SK-N-SH (cell line): ENCODE data around the gene GALNTL6. TPM values are rescaled to one million over a fixed set of nuclear protein-coding genes. Genes with fewer than 3 reads are reported as not detected.

Source experiments
- CTCF ChIA-PET: fragments of 300-600, 350-600 bp; formaldehyde crosslinking; extraction: SDS; loops from one replicate; lab custom pipeline; 2021; lab: Yijun Ruan, JAX
- POLR2A ChIA-PET: fragments of 350-600 bp; sonication (Branson Sonifier 250); formaldehyde crosslinking; extraction: SDS; loops from one replicate; lab custom pipeline; 2020; ENCODE audit warnings: antibody characterized with exemption, inconsistent platforms; lab: Yijun Ruan, JAX
- DNase-seq: peaks from one replicate; pipeline ENCODE4 v3.0.0; 2012
- H2AFZ ChIP-seq: fragments of 200-600 bp; sonication (generic); 2 replicates; pipeline ENCODE4 v1.8.1; 2016; ENCODE audit warnings: antibody characterized with exemption, mild to moderate bottlenecking, low read depth
- H3F3A ChIP-seq: fragments of 200-600 bp; sonication (generic); replicated peaks from 2 replicates; pipeline ENCODE3; 2016; ENCODE audit warnings: antibody characterized with exemption, mild to moderate bottlenecking; ENCODE audit not compliant: insufficient read depth
- H3K27ac ChIP-seq, 2 experiments: fragments of 200-500 bp in 1 of 2; fragments of 200-600 bp in 1 of 2; sonication (Bioruptor generic) in 1 of 2; sonication (generic), shearing (Covaris generic) in 1 of 2; 2 replicates each; pipeline versions ENCODE4 v1.5.1 to v1.6.1; 2014 to 2016; ENCODE audit warnings: low read depth in 2 of 2, inconsistent platforms in 1 of 2, low read length in 1 of 2, mild to moderate bottlenecking in 1 of 2, mixed read lengths in 1 of 2
- H3K27me3 ChIP-seq: fragments of 200-600 bp; sonication (generic), shearing (Covaris generic); 2 replicates; pipeline ENCODE4 v1.6.1; 2016; ENCODE audit warnings: mixed run types; ENCODE audit not compliant: insufficient read depth
- H3K36me3 ChIP-seq, 2 experiments: fragments of 200-500 bp in 1 of 2; fragments of 200-600 bp in 1 of 2; sonication (Bioruptor generic) in 1 of 2; sonication (generic) in 1 of 2; replicated peaks in 1 of 2; 2 replicates each; pipeline versions ENCODE3 to v1.5.1; 2014 to 2016; ENCODE audit warnings: low read length in 1 of 2, mild to moderate bottlenecking in 1 of 2; ENCODE audit not compliant: insufficient read depth in 2 of 2, control insufficient read depth in 1 of 2
- H3K4me1 ChIP-seq, 2 experiments: fragments of 200-500 bp in 1 of 2; fragments of 200-600 bp in 1 of 2; sonication (Bioruptor generic) in 1 of 2; sonication (generic), shearing (Covaris generic) in 1 of 2; 2 replicates each; pipeline versions ENCODE4 v1.5.1 to v1.6.1; 2014 to 2016; ENCODE audit warnings: low read depth in 1 of 2, low read length in 1 of 2, mixed run types in 1 of 2; ENCODE audit not compliant: insufficient read depth in 2 of 2, control insufficient read depth in 1 of 2
- H3K4me2 ChIP-seq: fragments of 200-600 bp; sonication (generic), shearing (Covaris generic); 2 replicates; pipeline ENCODE4 v1.6.1; 2017; ENCODE audit warnings: mixed run types
- H3K4me3 ChIP-seq, 2 experiments: fragments of 200-500 bp in 1 of 2; fragments of 200-600 bp in 1 of 2; sonication (Bioruptor generic) in 1 of 2; sonication (generic), shearing (Covaris generic) in 1 of 2; 2 replicates each; pipeline versions ENCODE4 v1.5.1 to v1.8.1; 2014 to 2016; ENCODE audit warnings: low read depth in 2 of 2, inconsistent platforms in 1 of 2, low read length in 1 of 2, mild to moderate bottlenecking in 1 of 2, mixed read lengths in 1 of 2, moderate library complexity in 1 of 2
- H3K79me2 ChIP-seq: fragments of 200-600 bp; sonication (generic); 2 replicates; pipeline ENCODE4 v1.8.1; 2017; ENCODE audit warnings: mild to moderate bottlenecking; ENCODE audit not compliant: insufficient read depth
- H3K9ac ChIP-seq: fragments of 200-600 bp; sonication (generic); 2 replicates; pipeline ENCODE4 v1.6.1; 2017; ENCODE audit warnings: mixed run types
- H3K9me2 ChIP-seq: fragments of 200-600 bp; sonication (generic); 2 replicates; pipeline ENCODE4 v1.6.1; 2017; ENCODE audit warnings: mixed run types
- H3K9me3 ChIP-seq: fragments of 200-600 bp; sonication (generic); 2 replicates; pipeline ENCODE4 v1.6.1; 2017; ENCODE audit warnings: mixed run types, mild to moderate bottlenecking, moderate library complexity
- H4K20me1 ChIP-seq: fragments of 200-600 bp; sonication (generic); 2 replicates; pipeline ENCODE4 v1.6.1; 2017; ENCODE audit warnings: mild to moderate bottlenecking, mixed run types; ENCODE audit not compliant: insufficient read depth
- CHD2 ChIP-seq: fragments of 150-350 bp; IDR thresholded peaks from 2 replicates; pipeline ENCODE4 v1.6.1; 2018; ENCODE audit warnings: low read length; ENCODE audit not compliant: partially characterized antibody
- CTCF ChIP-seq: fragments of 200-600 bp; sonication (generic); IDR thresholded peaks from 2 replicates; pipeline ENCODE4 v1.6.1; 2017; ENCODE audit warnings: antibody characterized with exemption, mild to moderate bottlenecking, moderate library complexity
- ELF1 ChIP-seq: IDR thresholded peaks from 2 replicates; pipeline ENCODE4 v1.4.0; 2012
- EZH2phosphoT487 ChIP-seq: fragments of 200-600 bp; sonication (generic); IDR thresholded peaks from 2 replicates; pipeline ENCODE4 v1.6.1; 2017; ENCODE audit warnings: low read depth, mixed run types, mild to moderate bottlenecking, antibody characterized with exemption, moderate library complexity, borderline replicate concordance
- FOXM1 ChIP-seq: IDR thresholded peaks from 2 replicates; pipeline ENCODE4 v1.4.0; 2012; ENCODE audit warnings: low read depth, mild to moderate bottlenecking
- JUND ChIP-seq: IDR thresholded peaks from 2 replicates; pipeline ENCODE4 v1.4.0; 2012
- PBX3 ChIP-seq: IDR thresholded peaks from 2 replicates; pipeline ENCODE4; 2012
- RAD21 ChIP-seq: IDR thresholded peaks from 2 replicates; pipeline ENCODE4 v1.6.1; 2012; ENCODE audit warnings: mild to moderate bottlenecking, low read length
- RFX5 ChIP-seq: IDR thresholded peaks from 2 replicates; pipeline ENCODE4 v1.6.1; 2012; ENCODE audit warnings: mild to moderate bottlenecking, improper control_type of control experiment, low read length
- SIN3A ChIP-seq: IDR thresholded peaks from 2 replicates; pipeline ENCODE4 v1.6.1; 2012; ENCODE audit warnings: low read depth, mild to moderate bottlenecking, low read length, moderate library complexity, borderline replicate concordance
- SMC3 ChIP-seq: IDR thresholded peaks from 2 replicates; pipeline ENCODE4 v1.6.1; 2012; ENCODE audit warnings: low read depth, low read length, improper control_type of control experiment
- USF2 ChIP-seq: fragments of 150-350 bp; IDR thresholded peaks from 2 replicates; pipeline ENCODE4 v1.6.1; 2017; ENCODE audit warnings: antibody characterized with exemption, low read length, low read depth, borderline replicate concordance
- WGBS: methylation state at CpG from one replicate; pipeline ENCODE4 v1.1.6; 2017; ENCODE audit warnings: low lambda C conversion rate; 5-methylcytosine and 5-hydroxymethylcytosine counted together
- polyA plus RNA-seq, 3 experiments: library from polyadenylated mRNA; depleted of rRNA; stranded (reverse); fragments of >200 nt; gene quantifications; 2 replicates each; pipeline ENCODE4 v1.2.3, GENCODE V29; 2012

GALNTL6 gene
- polyA plus RNA-seq, 1 of the 3 experiments (the other 2 are of a cell fraction) = 0.07 TPM

GRCh38 chr4:173025131-173025530, 1211.9 kb downstream of the GALNTL6 start:
- no peaks in the 10 kb centered on the region for H3K27me3 ChIP-seq
- 100% methylated on average over 1 of the region's 1 CpG for WGBS
- peak; percentile 60 for DNase-seq

GRCh38 chr4:173037242-173037641, 1224.0 kb downstream of the GALNTL6 start:
- peaks cover 0 to 14% of the 10 kb centered on the region in 2 experiments; a peak in 2 of 4 replicates for H3K4me1 ChIP-seq
- no peaks in the 10 kb centered on the region for H3F3A ChIP-seq
- H3K36me3 ChIP-seq = no peaks in the 10 kb centered on the region
- no peak for TF ChIP-seq USF2
- TF ChIP-seq EZH2phosphoT487 = no peak
- TF ChIP-seq, all 33 proteins: peak for 0
- Histone ChIP-seq H4K20me1 (no peaks in the 10 kb centered on the region), H3K4me3 (no peak overlapping the region), H2AFZ (0 out of 2 replicates have a peak overlapping the region, but pooled peaks have one; percentile 29), H3K79me2 (no peaks in the 10 kb centered on the region), H3K27me3 (no peaks in the 10 kb centered on the region), H3K9ac (no peak overlapping the region), H3K4me2 (no peak overlapping the region), H3K9me3 (no peaks in the 10 kb centered on the region), H3K27ac (no peak overlapping the region), H3K9me2 (no peaks in the 10 kb centered on the region)
- POLR2A ChIA-PET = no interaction called here
- CTCF ChIA-PET = interaction anchor here (0.8 to 2.3 kb wide), 2 partner anchors 13 to 264 kb away, joined by 4 to 9 read pairs; no protein-coding TSS in a partner anchor
- WGBS = 67% methylated on average over 1 of the region's 1 CpG
- no peak for DNase-seq

More at GRCh38 chr4:173025131-173025530, 1211.9 kb downstream of the GALNTL6 start:
- Histone ChIP-seq H3K27ac (no peak overlapping the region), H3K4me1 (peaks cover 4 to 12% of the 10 kb centered on the region in 2 experiments; a peak in 3 of 4 replicates), H3K9me3 (no peaks in the 10 kb centered on the region), H3K36me3 (no peaks in the 10 kb centered on the region), H4K20me1 (no peaks in the 10 kb centered on the region), H3F3A (no peaks in the 10 kb centered on the region), H3K9ac (no peak overlapping the region), H3K4me2 (no peak overlapping the region), H2AFZ (no peak overlapping the region), H3K9me2 (no peaks in the 10 kb centered on the region), H3K79me2 (no peaks in the 10 kb centered on the region), H3K4me3 (no peak overlapping the region)
- POLR2A ChIA-PET = no interaction called here
- TF ChIP-seq CTCF = peak; percentile 80
- TF ChIP-seq SMC3 = peak; percentile 90
- peak; percentile 12 for TF ChIP-seq CHD2
- TF ChIP-seq SIN3A = no peak
- no peak for TF ChIP-seq FOXM1
- TF ChIP-seq ELF1 = peak; percentile 44; the same call in 1 of the 2 replicates
- peak; percentile 88 for TF ChIP-seq RAD21
- no peak for TF ChIP-seq PBX3
- TF ChIP-seq RFX5 = no peak
- TF ChIP-seq EZH2phosphoT487 = no peak
- no peak for TF ChIP-seq JUND
- CTCF ChIA-PET = interaction anchor here (0.6 to 5.6 kb wide), 23 partner anchors 9 to 388 kb away, joined by 3 to 59 read pairs (median 4); partner anchors contain the start of gene GALNT7
